ENCODE measurements around the gene ADGRL3.
"Not testable (repeated sequence)": the region's sequence is repeated elsewhere in the genome, so short reads cannot be mapped to it uniquely, and the experiment has no call there.

ADGRL3 gene

DNA sequence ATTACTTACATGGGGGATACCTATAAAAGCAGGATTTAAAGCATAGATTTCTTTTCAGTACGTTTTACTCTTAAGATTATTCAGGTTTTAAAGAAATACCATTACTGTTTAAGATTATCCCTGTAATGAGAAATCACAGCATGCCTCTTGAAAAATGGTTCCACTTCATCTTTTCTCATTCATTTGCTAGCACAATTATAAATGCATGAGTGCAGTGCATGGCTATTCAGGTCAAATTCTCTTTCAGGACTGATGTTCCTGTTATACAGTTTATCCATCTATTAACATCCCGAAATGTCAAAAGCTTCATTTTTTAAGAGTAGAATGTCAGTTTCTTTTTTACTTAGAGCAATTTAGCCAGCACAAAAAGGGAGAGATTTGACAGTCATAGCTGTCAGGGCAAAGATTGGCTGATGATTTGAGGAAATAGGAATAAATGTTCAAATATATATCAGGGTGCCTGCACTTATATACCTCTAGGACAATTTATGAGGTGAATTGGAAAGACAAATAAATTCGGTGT is 135.2 kb downstream of the ADGRL3 start:
- H3K36me3 Mint-ChIP-seq = no peaks in the 10 kb centered on the region
- ATAC-seq (no peak), DNase-seq (ENCODE audit: low spot score in 2 of 2) (no peak)
- no peak overlapping the region for H3K27ac Mint-ChIP-seq
- H3K9me3 Mint-ChIP-seq = peaks cover 11% of the 10 kb centered on the region
- no peak overlapping the region for H3K4me3 Mint-ChIP-seq
- no peaks in the 10 kb centered on the region for H3K4me1 Mint-ChIP-seq

- H3K9me3 Mint-ChIP-seq = peaks cover 8% of the 10 kb centered on the region
- no peaks in the 10 kb centered on the region for H3K36me3 Mint-ChIP-seq
- no peaks in the 10 kb centered on the region for H3K4me1 Mint-ChIP-seq
- no peak overlapping the region for H3K27ac Mint-ChIP-seq
- no peak overlapping the region for H3K4me3 Mint-ChIP-seq
- no peak for DNase-seq (ENCODE audit: low spot score in 2 of 2)
- ATAC-seq = no peak
Observed at GRCh38 chr4:61336488-61336887, 136.4 kb downstream of the ADGRL3 start.

GRCh38 chr4:61336916-61337315 is 136.8 kb downstream of the ADGRL3 start:
- Mint-ChIP-seq H3K36me3 (no peaks in the 10 kb centered on the region), H3K4me1 (no peaks in the 10 kb centered on the region), H3K9me3 (peaks cover 8% of the 10 kb centered on the region), H3K4me3 (no peak overlapping the region), H3K27ac (no peak overlapping the region)
- no peak for ATAC-seq
- DNase-seq (ENCODE audit: low spot score in 2 of 2) = no peak

DNA sequence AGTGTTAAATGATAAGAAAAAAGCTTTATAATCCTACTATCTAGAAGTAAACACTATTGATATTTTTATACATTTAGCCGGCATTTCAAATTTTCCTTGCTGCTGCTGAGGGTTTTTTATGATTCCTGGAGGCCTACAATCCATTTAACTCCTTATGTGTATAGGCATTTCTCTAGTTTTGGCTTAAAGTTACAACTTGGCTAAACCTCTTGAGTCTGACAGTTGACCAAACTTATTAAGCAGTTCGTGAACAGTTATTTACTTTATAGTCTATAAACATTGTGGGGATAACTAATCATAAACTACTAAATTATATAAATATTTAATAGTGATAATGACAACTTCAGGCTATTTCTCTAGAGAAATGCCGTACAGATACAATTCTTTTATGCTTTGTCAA is 141.9 kb downstream of the ADGRL3 start:
- Mint-ChIP-seq H3K27ac (no peak overlapping the region), H3K4me1 (no peaks in the 10 kb centered on the region), H3K4me3 (no peak overlapping the region), H3K9me3 (peaks cover 12% of the 10 kb centered on the region), H3K36me3 (no peaks in the 10 kb centered on the region)
- DNase-seq (ENCODE audit: low spot score in 2 of 2) = no peak
- no peak for ATAC-seq

- no peak overlapping the region for H3K27ac Mint-ChIP-seq
- no peak overlapping the region for H3K4me3 Mint-ChIP-seq
- H3K36me3 Mint-ChIP-seq = no peaks in the 10 kb centered on the region
- DNase-seq (ENCODE audit: low spot score in 2 of 2) (no peak), ATAC-seq (no peak)
- H3K9me3 Mint-ChIP-seq = peaks cover 12% of the 10 kb centered on the region
- H3K4me1 Mint-ChIP-seq = no peaks in the 10 kb centered on the region
Observed at GRCh38 chr4:61350932-61351331, 150.8 kb downstream of the ADGRL3 start.

GRCh38 chr4:61356696-61357095 is 156.6 kb downstream of the ADGRL3 start:
- H3K4me1 Mint-ChIP-seq = no peaks in the 10 kb centered on the region
- H3K36me3 Mint-ChIP-seq = no peaks in the 10 kb centered on the region
- DNase-seq (ENCODE audit: low spot score in 2 of 2) = no peak
- no peak overlapping the region for H3K4me3 Mint-ChIP-seq
- no peak for ATAC-seq
- H3K27ac Mint-ChIP-seq = no peak overlapping the region
- H3K9me3 Mint-ChIP-seq = peaks cover 17% of the 10 kb centered on the region

DNA sequence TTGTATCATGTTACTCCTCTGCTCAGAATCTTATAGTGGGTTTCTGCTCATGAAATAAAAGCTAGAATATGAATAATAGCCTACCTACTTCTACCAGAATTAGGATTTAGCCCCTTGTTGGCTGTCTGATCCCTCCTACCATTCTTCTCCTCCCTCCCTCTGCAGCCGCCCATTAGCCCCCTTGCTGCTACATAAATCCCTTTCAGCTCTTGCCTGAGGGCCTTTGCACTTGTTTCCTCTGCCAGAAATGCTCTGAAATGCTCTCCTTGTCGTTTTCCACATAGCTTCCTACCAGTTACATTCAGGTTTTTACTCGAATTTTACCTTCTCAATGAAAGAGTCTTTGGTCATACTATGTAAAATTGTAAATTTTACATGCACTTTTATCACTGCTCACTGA is 159.2 kb downstream of the ADGRL3 start:
- Mint-ChIP-seq H3K36me3 (no peaks in the 10 kb centered on the region), H3K9me3 (peaks cover 10% of the 10 kb centered on the region), H3K27ac (no peak overlapping the region), H3K4me1 (no peaks in the 10 kb centered on the region), H3K4me3 (no peak overlapping the region)
- no peak for DNase-seq (ENCODE audit: low spot score in 2 of 2)
- ATAC-seq = no peak

DNA sequence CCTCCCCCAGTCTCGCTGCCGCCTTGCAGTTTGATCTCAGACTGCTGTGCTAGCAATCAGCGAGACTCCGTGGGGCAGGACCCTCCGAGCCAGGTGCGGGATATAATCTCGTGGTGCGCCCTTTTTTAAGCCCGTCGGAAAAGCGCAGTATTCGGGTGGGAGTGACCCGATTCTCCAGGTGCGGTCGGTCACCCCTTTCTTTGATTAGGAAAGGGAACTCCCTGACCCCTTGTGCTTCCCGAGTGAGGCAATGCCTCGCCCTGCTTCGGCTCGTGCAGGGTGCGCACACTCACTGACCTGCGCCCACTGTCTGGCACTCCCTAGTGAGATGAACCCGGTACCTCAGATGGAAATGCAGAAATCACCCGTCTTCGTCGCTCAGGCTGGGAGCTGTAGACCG is 172.7 kb downstream of the ADGRL3 start:
- H3K27ac Mint-ChIP-seq; H3K36me3 Mint-ChIP-seq; DNase-seq (ENCODE audit: low spot score in 2 of 2); H3K4me1 Mint-ChIP-seq; ATAC-seq; H3K4me3 Mint-ChIP-seq; H3K9me3 Mint-ChIP-seq: not testable (repeated sequence)

DNA sequence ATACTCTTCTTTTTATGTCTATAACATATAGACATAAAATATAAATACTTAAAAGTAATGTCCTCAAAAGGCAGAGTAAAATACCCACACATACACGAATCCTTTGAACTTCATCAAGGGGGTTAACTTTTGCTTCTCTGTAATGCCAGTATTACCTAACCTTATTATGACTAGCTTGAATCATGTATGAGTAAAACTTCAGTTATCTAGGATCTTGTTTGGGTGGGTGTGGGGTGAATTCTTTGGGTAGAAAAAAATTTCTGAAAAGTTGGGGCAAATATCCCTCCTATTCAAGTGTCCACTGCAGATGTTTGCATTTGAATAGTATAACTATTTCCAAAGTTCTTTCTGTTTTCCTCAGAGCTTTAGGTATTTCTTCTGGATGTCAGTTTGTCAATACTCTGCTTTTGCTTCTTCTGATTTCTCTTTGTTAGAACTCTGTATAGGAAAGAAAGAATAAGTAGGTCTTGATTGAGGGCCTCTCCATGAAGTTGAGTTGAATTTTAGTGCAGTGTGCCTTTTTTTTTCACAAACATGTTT is 173.8 kb downstream of the ADGRL3 start:
- no peak for DNase-seq (ENCODE audit: low spot score in 2 of 2)
- ATAC-seq = no peak
- Mint-ChIP-seq H3K36me3 (no peaks in the 10 kb centered on the region), H3K27ac (no peak overlapping the region), H3K4me1 (no peaks in the 10 kb centered on the region), H3K9me3 (peaks cover 15% of the 10 kb centered on the region), H3K4me3 (no peak overlapping the region)

DNA sequence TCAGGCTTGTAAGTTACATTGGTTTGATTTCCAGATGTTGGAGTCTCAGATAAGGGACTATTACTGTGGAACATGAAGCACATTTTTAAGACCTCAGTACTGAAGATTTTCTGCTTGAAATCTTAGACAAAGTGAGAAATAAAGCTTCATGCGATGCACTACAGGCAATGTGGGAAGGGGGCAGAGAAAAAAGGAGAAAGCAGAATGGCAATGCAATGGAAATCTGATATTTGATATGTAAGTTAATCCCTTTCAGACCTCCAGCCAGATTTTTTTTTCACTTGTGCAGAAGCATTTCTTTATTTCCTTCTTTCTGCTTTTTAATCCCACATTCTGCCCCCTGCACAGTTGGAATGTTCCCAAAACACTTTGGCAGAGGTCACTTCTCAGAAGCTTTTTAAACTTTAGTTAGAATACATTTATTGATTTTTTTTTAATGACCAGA is 174.3 kb downstream of the ADGRL3 start:
- DNase-seq (ENCODE audit: low spot score in 2 of 2) = no peak
- no peak overlapping the region for H3K4me3 Mint-ChIP-seq
- ATAC-seq = no peak
- H3K27ac Mint-ChIP-seq = no peak overlapping the region
- no peaks in the 10 kb centered on the region for H3K36me3 Mint-ChIP-seq
- peaks cover 17% of the 10 kb centered on the region for H3K9me3 Mint-ChIP-seq
- H3K4me1 Mint-ChIP-seq = no peaks in the 10 kb centered on the region

DNA sequence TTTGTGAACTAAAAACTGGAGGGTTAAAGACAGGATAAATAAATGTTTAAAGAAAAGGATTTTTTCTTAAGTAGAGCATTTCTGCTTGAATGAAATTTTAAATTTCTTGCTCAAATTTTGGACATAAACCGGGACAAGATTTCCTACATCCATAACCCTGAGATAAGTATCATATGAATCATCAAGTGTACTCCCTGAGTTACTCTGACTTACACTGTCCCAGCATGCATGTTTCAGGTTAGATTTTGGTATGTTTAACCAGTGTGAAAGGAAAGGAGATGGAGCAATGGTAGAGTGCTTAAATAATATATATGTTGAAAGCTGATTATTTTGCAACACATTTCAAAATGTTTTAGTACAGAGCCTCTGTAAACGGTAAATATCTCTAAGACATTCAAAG is 175.2 kb downstream of the ADGRL3 start:
- Mint-ChIP-seq H3K9me3 (peaks cover 17% of the 10 kb centered on the region), H3K4me3 (no peak overlapping the region), H3K4me1 (no peaks in the 10 kb centered on the region), H3K36me3 (no peaks in the 10 kb centered on the region), H3K27ac (no peak overlapping the region)
- DNase-seq (ENCODE audit: low spot score in 2 of 2) = no peak
- no peak for ATAC-seq

- Mint-ChIP-seq H3K36me3 (no peaks in the 10 kb centered on the region), H3K9me3 (peaks cover 18% of the 10 kb centered on the region), H3K4me3 (no peak overlapping the region), H3K4me1 (no peaks in the 10 kb centered on the region), H3K27ac (no peak overlapping the region)
- no peak for DNase-seq (ENCODE audit: low spot score in 2 of 2)
- ATAC-seq = no peak
Observed at GRCh38 chr4:61376301-61376700, 176.2 kb downstream of the ADGRL3 start.

DNA sequence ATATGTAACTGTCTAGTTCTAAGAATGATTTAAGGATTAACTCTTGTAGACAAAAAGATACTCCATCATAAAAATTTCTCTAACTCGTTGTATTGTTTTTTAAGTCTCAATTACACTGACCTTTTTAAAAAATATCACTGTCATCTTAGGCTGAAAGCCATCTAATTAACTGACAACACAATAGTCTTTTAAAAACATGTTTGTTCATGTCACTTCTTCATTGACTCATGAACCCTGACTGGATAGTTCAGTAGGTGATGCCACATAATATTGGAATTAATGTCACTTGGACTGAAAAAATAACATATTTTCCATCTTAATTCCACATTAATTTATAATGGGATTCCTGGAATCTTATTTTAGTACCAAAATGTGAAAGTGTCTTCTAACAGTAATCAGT is 179.3 kb downstream of the ADGRL3 start:
- H3K4me3 Mint-ChIP-seq = no peak overlapping the region
- ATAC-seq (no peak), DNase-seq (ENCODE audit: low spot score in 2 of 2) (no peak)
- no peaks in the 10 kb centered on the region for H3K4me1 Mint-ChIP-seq
- H3K36me3 Mint-ChIP-seq = no peaks in the 10 kb centered on the region
- no peak overlapping the region for H3K27ac Mint-ChIP-seq
- H3K9me3 Mint-ChIP-seq = peaks cover 20% of the 10 kb centered on the region

DNA sequence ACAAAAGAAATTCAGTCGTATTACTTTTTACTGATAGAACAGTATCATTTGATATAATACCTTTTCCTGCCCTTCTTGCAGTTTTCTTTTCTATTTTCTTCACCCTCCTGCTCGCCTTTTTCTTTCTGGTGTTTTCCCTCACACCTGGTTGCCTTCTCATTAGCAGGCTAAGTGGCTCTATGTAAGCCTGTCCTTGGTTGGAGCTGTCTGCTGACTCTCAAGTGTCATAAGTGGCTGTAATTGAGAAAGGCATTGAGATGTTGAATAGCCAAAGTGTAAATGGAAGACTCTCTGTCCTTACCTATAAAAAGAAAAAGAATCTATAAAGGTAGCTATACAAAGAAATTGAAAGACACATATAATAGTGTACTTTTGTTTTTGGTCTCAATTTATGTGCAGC is 180.7 kb downstream of the ADGRL3 start:
- H3K4me3 Mint-ChIP-seq = no peak overlapping the region
- ATAC-seq = no peak
- no peaks in the 10 kb centered on the region for H3K4me1 Mint-ChIP-seq

DNA sequence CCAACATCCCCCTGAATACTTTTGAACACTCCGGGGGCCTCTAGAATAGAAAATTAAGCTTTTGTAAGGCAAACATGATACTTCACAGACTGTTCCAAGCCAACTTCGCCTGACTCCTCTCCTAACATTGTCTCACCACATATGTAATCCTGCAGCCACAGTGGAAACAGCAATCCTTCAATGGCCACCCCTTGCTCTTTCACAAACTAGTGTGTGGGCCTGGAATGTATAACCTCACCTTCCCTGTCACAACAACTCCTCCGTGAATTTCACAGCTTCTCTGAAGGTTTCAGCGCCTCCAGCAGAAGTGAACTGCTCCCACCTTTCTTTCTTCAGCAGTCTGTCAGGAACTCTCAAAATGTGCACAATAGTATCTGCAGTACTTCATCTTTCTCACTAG is 185.1 kb downstream of the ADGRL3 start:
- no peaks in the 10 kb centered on the region for H3K4me1 Mint-ChIP-seq
- H3K27ac Mint-ChIP-seq = no peak overlapping the region
- no peaks in the 10 kb centered on the region for H3K36me3 Mint-ChIP-seq
- no peak for ATAC-seq
- H3K4me3 Mint-ChIP-seq = no peak overlapping the region
- H3K9me3 Mint-ChIP-seq = peaks cover 22% of the 10 kb centered on the region
- DNase-seq (ENCODE audit: low spot score in 2 of 2) = no peak

More for the DNA sequence above, 180.7 kb downstream of the ADGRL3 start:
- H3K36me3 Mint-ChIP-seq = no peaks in the 10 kb centered on the region
- no peak overlapping the region for H3K27ac Mint-ChIP-seq
- DNase-seq (ENCODE audit: low spot score in 2 of 2) = no peak
- peaks cover 23% of the 10 kb centered on the region for H3K9me3 Mint-ChIP-seq

DNA sequence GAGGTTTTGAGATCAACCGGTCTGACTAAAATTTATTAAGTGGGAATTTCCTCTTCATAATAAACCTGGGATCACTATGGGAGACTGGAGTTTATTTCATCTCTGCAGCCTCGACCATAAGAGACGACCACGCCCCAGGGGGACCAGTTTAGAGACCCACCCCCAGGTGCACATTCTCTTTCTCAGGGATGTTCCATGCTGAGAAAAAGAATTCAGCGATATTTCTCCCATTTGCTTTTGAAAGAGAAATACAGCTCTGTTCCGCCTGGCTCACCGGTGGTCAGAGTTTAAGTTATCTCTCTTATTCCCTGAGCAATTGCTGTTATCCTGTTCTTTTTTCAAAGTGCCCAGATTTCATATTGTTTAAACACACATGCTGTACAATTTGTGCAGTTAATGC is 187.2 kb downstream of the ADGRL3 start:
- not testable (repeated sequence) for H3K36me3 Mint-ChIP-seq; H3K27ac Mint-ChIP-seq; H3K4me3 Mint-ChIP-seq; ATAC-seq; DNase-seq (ENCODE audit: low spot score in 2 of 2); H3K4me1 Mint-ChIP-seq
- H3K9me3 Mint-ChIP-seq = peaks cover 27% of the 10 kb centered on the region

GRCh38 chr4:61389640-61390039 is 189.5 kb downstream of the ADGRL3 start:
- H3K27ac Mint-ChIP-seq = no peak overlapping the region
- DNase-seq (ENCODE audit: low spot score in 2 of 2) = no peak
- H3K4me1 Mint-ChIP-seq = no peaks in the 10 kb centered on the region

More at GRCh38 chr4:61389640-61390039, 189.5 kb downstream of the ADGRL3 start:
- Mint-ChIP-seq H3K4me3 (no peak overlapping the region), H3K9me3 (peaks cover 27% of the 10 kb centered on the region), H3K36me3 (no peaks in the 10 kb centered on the region)
- ATAC-seq = no peak

All from stimulated activated effector memory CD8-positive, alpha-beta T cell treated with anti-CD3 and anti-CD28 coated beads, Interleukin-12 subunit alpha, Interleukin-12 subunit beta, amount 100 ng/mL, for 72 hours (primary cell).